ENCODE measurements around the gene HOXA1. TPM values are rescaled to one million over a fixed set of nuclear protein-coding genes. Genes with fewer than 3 reads are reported as not detected.

HOXA1 gene
- 0.56 TPM for polyA plus RNA-seq (2013, experiment 1 of 2)
- 0.91 TPM for polyA plus RNA-seq (2013, experiment 2 of 2)

- H3K9ac ChIP-seq (ENCODE audit: low read length): peak within 1 kb of the TSS; percentile 59
- no CpG with 5 or more reads among the region's 68 CpGs for WGBS (ENCODE audit: extremely low coverage, insufficient coverage, low lambda C conversion rate)
- H3K27me3 ChIP-seq (ENCODE audit: insufficient read depth, low read length, poor library complexity): peaks cover 68% of the 10 kb centered on the region
- no peak within 1 kb of the TSS for H2BK15ac ChIP-seq (replicated peaks; ENCODE audit: low read depth)
- H3K79me1 ChIP-seq (ENCODE audit: low read length): no peaks in the 10 kb centered on the region
- H3K27ac ChIP-seq (ENCODE audit: low read depth, low read length): no peak within 1 kb of the TSS
- peaks cover 9% of the 10 kb centered on the region for H3K4me1 ChIP-seq (ENCODE audit: control insufficient read depth, low read depth, low read length)
- H4K5ac ChIP-seq (ENCODE audit: low read length): no peak within 1 kb of the TSS
- H3K18ac ChIP-seq (ENCODE audit: low read length): no peak within 1 kb of the TSS
- no peak within 1 kb of the TSS for H4K8ac ChIP-seq (ENCODE audit: low read depth, low read length)
- peak within 1 kb of the TSS; percentile 78 for H3K56ac ChIP-seq (ENCODE audit: low read length)
- H3K79me2 ChIP-seq (ENCODE audit: control insufficient read depth, insufficient read depth, low read length): no peaks in the 10 kb centered on the region
- H3K4ac ChIP-seq (ENCODE audit: low read depth, low read length): no peak within 1 kb of the TSS
- DNase-seq: peak; percentile 88
- H3K23ac ChIP-seq (ENCODE audit: low read length): peak within 1 kb of the TSS; percentile 9
- H2AK5ac ChIP-seq (ENCODE audit: low read length): no peak within 1 kb of the TSS
- no peak within 1 kb of the TSS for H2BK120ac ChIP-seq (ENCODE audit: low read depth, low read length)
- peak within 1 kb of the TSS; percentile 42 for H3K4me3 ChIP-seq (ENCODE audit: low read length)
- peak within 1 kb of the TSS; percentile 87 for H3K4me2 ChIP-seq (ENCODE audit: low read length)
- no peaks in the 10 kb centered on the region for H3K36me3 ChIP-seq (ENCODE audit: control insufficient read depth, insufficient read depth, low read length)
- H2BK5ac ChIP-seq (ENCODE audit: low read length): no peak within 1 kb of the TSS
Measured at GRCh38 chr7:27095897-27096767, at the start of gene HOXA1. HOXA1 (minus strand) TSS chr7:27096000; CDS start chr7:27095912, 88 bp downstream.

GRCh38 chr7:27145165-27145913, 49.5 kb upstream of the HOXA1 start:
- Histone ChIP-seq H3K27me3 (ENCODE audit: insufficient read depth, low read length, poor library complexity) (peaks cover 86% of the 10 kb centered on the region), H3K4ac (ENCODE audit: low read depth, low read length) (no peak overlapping the region), H2AK5ac (ENCODE audit: low read length) (no peak overlapping the region), H3K9ac (ENCODE audit: low read length) (no peak overlapping the region), H3K27ac (ENCODE audit: low read depth, low read length) (no peak overlapping the region), H3K79me1 (ENCODE audit: low read length) (no peaks in the 10 kb centered on the region), H2BK5ac (ENCODE audit: low read length) (no peak overlapping the region), H3K36me3 (ENCODE audit: control insufficient read depth, insufficient read depth, low read length) (no peaks in the 10 kb centered on the region), H3K4me1 (ENCODE audit: control insufficient read depth, low read depth, low read length) (no peaks in the 10 kb centered on the region), H4K5ac (ENCODE audit: low read length) (no peak overlapping the region), H4K8ac (ENCODE audit: low read depth, low read length) (no peak overlapping the region), H2BK15ac (replicated peaks; ENCODE audit: low read depth) (no peak overlapping the region), H3K23ac (ENCODE audit: low read length) (no peak overlapping the region), H3K4me2 (ENCODE audit: low read length) (no peak overlapping the region), H3K4me3 (ENCODE audit: low read length) (no peak overlapping the region), H2BK120ac (ENCODE audit: low read depth, low read length) (no peak overlapping the region), H3K18ac (ENCODE audit: low read length) (no peak overlapping the region), H3K79me2 (ENCODE audit: control insufficient read depth, insufficient read depth, low read length) (no peaks in the 10 kb centered on the region), H3K56ac (ENCODE audit: low read length) (no peak overlapping the region)
- WGBS (ENCODE audit: extremely low coverage, insufficient coverage, low lambda C conversion rate): no CpG with 5 or more reads among the region's 47 CpGs
- no peak for DNase-seq

- Histone ChIP-seq H2BK15ac (replicated peaks; ENCODE audit: low read depth) (no peak overlapping the region), H2AK5ac (ENCODE audit: low read length) (no peak overlapping the region), H3K56ac (ENCODE audit: low read length) (no peak overlapping the region), H4K8ac (ENCODE audit: low read depth, low read length) (no peak overlapping the region), H2BK5ac (ENCODE audit: low read length) (no peak overlapping the region), H3K4me1 (ENCODE audit: control insufficient read depth, low read depth, low read length) (no peaks in the 10 kb centered on the region), H3K9ac (ENCODE audit: low read length) (no peak overlapping the region), H3K23ac (ENCODE audit: low read length) (no peak overlapping the region), H3K18ac (ENCODE audit: low read length) (no peak overlapping the region), H3K4me2 (ENCODE audit: low read length) (no peak overlapping the region), H3K36me3 (ENCODE audit: control insufficient read depth, insufficient read depth, low read length) (no peaks in the 10 kb centered on the region), H4K5ac (ENCODE audit: low read length) (no peak overlapping the region), H3K79me1 (ENCODE audit: low read length) (no peaks in the 10 kb centered on the region), H3K27ac (ENCODE audit: low read depth, low read length) (no peak overlapping the region), H2BK120ac (ENCODE audit: low read depth, low read length) (no peak overlapping the region), H3K27me3 (ENCODE audit: insufficient read depth, low read length, poor library complexity) (peaks cover 87% of the 10 kb centered on the region), H3K79me2 (ENCODE audit: control insufficient read depth, insufficient read depth, low read length) (no peaks in the 10 kb centered on the region), H3K4me3 (ENCODE audit: low read length) (no peak overlapping the region), H3K4ac (ENCODE audit: low read depth, low read length) (no peak overlapping the region)
- no CpG with 5 or more reads among the region's 31 CpGs for WGBS (ENCODE audit: extremely low coverage, insufficient coverage, low lambda C conversion rate)
- DNase-seq: no peak
Measured at GRCh38 chr7:27144781-27145164, 49.0 kb upstream of the HOXA1 start.

- H4K5ac ChIP-seq (ENCODE audit: low read length): no peak overlapping the region
- H3K4me1 ChIP-seq (ENCODE audit: control insufficient read depth, low read depth, low read length): no peaks in the 10 kb centered on the region
- peaks cover 89% of the 10 kb centered on the region for H3K27me3 ChIP-seq (ENCODE audit: insufficient read depth, low read length, poor library complexity)
- no peak for DNase-seq
- H3K4ac ChIP-seq (ENCODE audit: low read depth, low read length): no peak overlapping the region
- H2BK15ac ChIP-seq (replicated peaks; ENCODE audit: low read depth): no peak overlapping the region
- no peak overlapping the region for H3K27ac ChIP-seq (ENCODE audit: low read depth, low read length)
- WGBS (ENCODE audit: extremely low coverage, insufficient coverage, low lambda C conversion rate): no CpG with 5 or more reads among the region's 40 CpGs
- H3K4me3 ChIP-seq (ENCODE audit: low read length): no peak overlapping the region
- no peak overlapping the region for H3K23ac ChIP-seq (ENCODE audit: low read length)
- no peak overlapping the region for H2AK5ac ChIP-seq (ENCODE audit: low read length)
- no peak overlapping the region for H2BK5ac ChIP-seq (ENCODE audit: low read length)
- H3K4me2 ChIP-seq (ENCODE audit: low read length): no peak overlapping the region
- no peak overlapping the region for H4K8ac ChIP-seq (ENCODE audit: low read depth, low read length)
- H2BK120ac ChIP-seq (ENCODE audit: low read depth, low read length): no peak overlapping the region
- H3K18ac ChIP-seq (ENCODE audit: low read length): no peak overlapping the region
- no peaks in the 10 kb centered on the region for H3K79me2 ChIP-seq (ENCODE audit: control insufficient read depth, insufficient read depth, low read length)
- H3K79me1 ChIP-seq (ENCODE audit: low read length): no peaks in the 10 kb centered on the region
- no peak overlapping the region for H3K56ac ChIP-seq (ENCODE audit: low read length)
- no peak overlapping the region for H3K9ac ChIP-seq (ENCODE audit: low read length)
- no peaks in the 10 kb centered on the region for H3K36me3 ChIP-seq (ENCODE audit: control insufficient read depth, insufficient read depth, low read length)
Measured at GRCh38 chr7:27143950-27144780, 48.4 kb upstream of the HOXA1 start.

GRCh38 chr7:27143023-27143949, 47.5 kb upstream of the HOXA1 start, which contains the start of gene HOXA5:
HOXA5 (minus strand) TSS chr7:27143681; CDS start chr7:27143607, 74 bp downstream.
- peak within 1 kb of the TSS; percentile 47 for H3K9ac ChIP-seq (ENCODE audit: low read length)
- no peak within 1 kb of the TSS for H3K18ac ChIP-seq (ENCODE audit: low read length)
- no peak within 1 kb of the TSS for H2BK5ac ChIP-seq (ENCODE audit: low read length)
- H3K4ac ChIP-seq (ENCODE audit: low read depth, low read length): no peak within 1 kb of the TSS
- H4K8ac ChIP-seq (ENCODE audit: low read depth, low read length): no peak within 1 kb of the TSS
- H3K56ac ChIP-seq (ENCODE audit: low read length): peak within 1 kb of the TSS; percentile 60
- peak within 1 kb of the TSS; percentile 40 for H3K4me3 ChIP-seq (ENCODE audit: low read length)
- H3K36me3 ChIP-seq (ENCODE audit: control insufficient read depth, insufficient read depth, low read length): no peaks in the 10 kb centered on the region
- no peaks in the 10 kb centered on the region for H3K79me1 ChIP-seq (ENCODE audit: low read length)
- no CpG with 5 or more reads among the region's 86 CpGs for WGBS (ENCODE audit: extremely low coverage, insufficient coverage, low lambda C conversion rate)
- no peak within 1 kb of the TSS for H3K23ac ChIP-seq (ENCODE audit: low read length)
- H2AK5ac ChIP-seq (ENCODE audit: low read length): no peak within 1 kb of the TSS
- peak; percentile 92 for DNase-seq
- no peaks in the 10 kb centered on the region for H3K79me2 ChIP-seq (ENCODE audit: control insufficient read depth, insufficient read depth, low read length)
- H2BK120ac ChIP-seq (ENCODE audit: low read depth, low read length): no peak within 1 kb of the TSS
- no peak within 1 kb of the TSS for H4K5ac ChIP-seq (ENCODE audit: low read length)
- H3K4me2 ChIP-seq (ENCODE audit: low read length): peak within 1 kb of the TSS; percentile 97
- H3K27ac ChIP-seq (ENCODE audit: low read depth, low read length): no peak within 1 kb of the TSS
- H2BK15ac ChIP-seq (replicated peaks; ENCODE audit: low read depth): no peak within 1 kb of the TSS
- no peaks in the 10 kb centered on the region for H3K4me1 ChIP-seq (ENCODE audit: control insufficient read depth, low read depth, low read length)
- H3K27me3 ChIP-seq (ENCODE audit: insufficient read depth, low read length, poor library complexity): peaks cover 89% of the 10 kb centered on the region

All from mesendoderm (in vitro differentiated cells).